Right ventricle myocardium inferior (tissue), 1 donor: Measurements from ENCODE around the gene CCNI. TPM values are rescaled to one million over a fixed set of nuclear protein-coding genes. Genes with fewer than 3 reads are reported as not detected.
A peak's percentile ranks its signal among the peaks of the same experiment; 100 is the strongest.

Source experiments
- ATAC-seq: fragments of 200-7000 bp; cut with Tn5 transposase; one replicate; pipeline ENCODE4 v1.9.1; 2020; ENCODE audit warnings: mild to moderate bottlenecking, moderate library complexity
- DNase-seq: peaks from one replicate; pipeline ENCODE4 v3.0.0; 2021; ENCODE audit errors: missing footprints
- intact Hi-C: fragments of 100-400 bp; cut with DNase I; formaldehyde crosslinking; loops from one replicate; pipeline ENCODE4 v1.11.0; 2022
- long read RNA-seq: library from polyadenylated mRNA; unstranded; transcript quantifications from one replicate; pipeline ENCODE4 v2.0.0, GENCODE V29; 2021
- total RNA-seq: library from RNA; stranded (reverse); fragmentation: NEBNext Ultra II Directional; extraction: Animal tissue kit (Norgen Biotek cat#: 25700); gene quantifications from one replicate; pipeline ENCODE4 v1.2.1, GENCODE V29; 2021
- donor health status: DM: no; HTN: yes; CAD: no; lungs with severe emphysema.

CCNI gene
- 251 TPM for total RNA-seq
- long read RNA-seq, transcript CCNI-201 (7 exons, 2,772 nt), result major isoform, 224 of 245 reads
- long read RNA-seq, partial matches to known transcripts, result 3 of 245 reads
- long read RNA-seq, other reads (novel, unspliced or antisense), result 18 of 245 reads

GRCh38 chr4:77075869-77076799 is at the start of gene CCNI:
TSS of gene CCNI (minus strand) at chr4:77075989. CDS start at chr4:77066362, 9,627 bp downstream.
- intact Hi-C loops, result loop anchor here (1.0 kb wide), 1 partner anchor 81 kb away; the partner anchor contains the start of gene CCNG2
- ATAC-seq (peak; percentile 97), DNase-seq (peak; percentile 97)

GRCh38 chr4:77124576-77124975 is 48.8 kb upstream of the CCNI start:
- DNase-seq (no peak), ATAC-seq (no peak)
- intact Hi-C loops, result no loop called here

- DNase-seq (no peak), ATAC-seq (no peak)
- intact Hi-C loops, result no loop called here
Measured at GRCh38 chr4:77123411-77123810, 47.6 kb upstream of the CCNI start.

- DNase-seq (no peak), ATAC-seq (no peak)
- intact Hi-C loops, result no loop called here
Measured at GRCh38 chr4:77122656-77123055, 46.9 kb upstream of the CCNI start.

- ATAC-seq (no peak), DNase-seq (no peak)
- intact Hi-C loops, result no loop called here
Measured at GRCh38 chr4:77121736-77122240, 46.0 kb upstream of the CCNI start.

GRCh38 chr4:77120886-77121508 is 45.2 kb upstream of the CCNI start:
- ATAC-seq, result no peak
- DNase-seq, result no peak
- intact Hi-C loops, result no loop called here

GRCh38 chr4:77117721-77118120 is 41.9 kb upstream of the CCNI start:
- no peak for ATAC-seq
- DNase-seq, result no peak
- intact Hi-C loops, result no loop called here

- intact Hi-C loops, result no loop called here
- ATAC-seq (no peak), DNase-seq (no peak)
Measured at GRCh38 chr4:77113069-77113468, 37.3 kb upstream of the CCNI start.

- ATAC-seq, result no peak
- intact Hi-C loops, result no loop called here
- DNase-seq, result no peak
Measured at GRCh38 chr4:77110730-77111129, 34.9 kb upstream of the CCNI start.

- ATAC-seq (no peak), DNase-seq (peak; percentile 81)
- intact Hi-C loops, result no loop called here
Measured at GRCh38 chr4:77104791-77105540, 29.2 kb upstream of the CCNI start.

- DNase-seq, result no peak
- no peak for ATAC-seq
- intact Hi-C loops, result no loop called here
Measured at GRCh38 chr4:77104388-77104787, 28.6 kb upstream of the CCNI start.

- ATAC-seq (no peak), DNase-seq (no peak)
- intact Hi-C loops, result no loop called here
Measured at GRCh38 chr4:77100234-77100633, 24.4 kb upstream of the CCNI start.

- ATAC-seq, result no peak
- intact Hi-C loops, result loop anchor here (5.0 kb wide), 1 partner anchor 60 kb away; the partner anchor contains the start of gene CCNG2
- DNase-seq, result no peak
Measured at GRCh38 chr4:77097611-77098010, 21.8 kb upstream of the CCNI start.

GRCh38 chr4:77095101-77095821 is 19.5 kb upstream of the CCNI start:
- intact Hi-C loops, result loop anchor here (1.0 to 5.0 kb wide), 3 partner anchors 37 to 108 kb away; partner anchors contain the start of gene CCNG2
- peak; percentile 94 for ATAC-seq
- peak; percentile 88 for DNase-seq

- ATAC-seq (no peak), DNase-seq (no peak)
- intact Hi-C loops, result loop anchor here (2.0 kb wide), 1 partner anchor 108 kb away; no protein-coding TSS in a partner anchor
Measured at GRCh38 chr4:77094496-77094895, 18.7 kb upstream of the CCNI start.

GRCh38 chr4:77093401-77093800 is 17.6 kb upstream of the CCNI start:
- no peak for ATAC-seq
- DNase-seq, result no peak
- intact Hi-C loops, result no loop called here

- no peak for ATAC-seq
- no peak for DNase-seq
- intact Hi-C loops, result no loop called here
Measured at GRCh38 chr4:77092975-77093374, 17.2 kb upstream of the CCNI start.

- intact Hi-C loops, result no loop called here
- ATAC-seq, result no peak
- no peak for DNase-seq
Measured at GRCh38 chr4:77089866-77090265, 14.1 kb upstream of the CCNI start.
